ENCODE data around the gene C11orf86.

DNA sequence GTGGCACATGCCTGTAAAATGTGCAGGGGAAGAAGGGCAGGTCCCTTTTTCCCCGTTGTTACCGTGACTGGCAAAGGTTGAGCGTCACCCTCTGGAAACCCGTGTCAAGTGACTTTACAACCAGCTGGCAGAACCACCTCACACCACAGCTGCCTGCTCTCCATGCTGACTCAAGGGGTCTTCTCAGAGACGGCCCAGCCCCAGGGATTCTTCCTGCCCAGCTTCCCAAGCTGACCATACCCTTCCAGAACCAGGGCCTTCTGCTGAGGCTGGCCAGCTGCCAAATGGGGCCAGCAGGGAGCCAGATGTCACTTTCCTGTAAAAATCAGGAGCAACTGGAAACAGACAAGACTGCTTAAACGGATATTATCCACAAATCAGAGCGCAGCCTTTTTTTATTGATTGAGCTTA, 23.2 kb upstream of the C11orf86 start:
- TF ChIP-seq, protein P1, sequence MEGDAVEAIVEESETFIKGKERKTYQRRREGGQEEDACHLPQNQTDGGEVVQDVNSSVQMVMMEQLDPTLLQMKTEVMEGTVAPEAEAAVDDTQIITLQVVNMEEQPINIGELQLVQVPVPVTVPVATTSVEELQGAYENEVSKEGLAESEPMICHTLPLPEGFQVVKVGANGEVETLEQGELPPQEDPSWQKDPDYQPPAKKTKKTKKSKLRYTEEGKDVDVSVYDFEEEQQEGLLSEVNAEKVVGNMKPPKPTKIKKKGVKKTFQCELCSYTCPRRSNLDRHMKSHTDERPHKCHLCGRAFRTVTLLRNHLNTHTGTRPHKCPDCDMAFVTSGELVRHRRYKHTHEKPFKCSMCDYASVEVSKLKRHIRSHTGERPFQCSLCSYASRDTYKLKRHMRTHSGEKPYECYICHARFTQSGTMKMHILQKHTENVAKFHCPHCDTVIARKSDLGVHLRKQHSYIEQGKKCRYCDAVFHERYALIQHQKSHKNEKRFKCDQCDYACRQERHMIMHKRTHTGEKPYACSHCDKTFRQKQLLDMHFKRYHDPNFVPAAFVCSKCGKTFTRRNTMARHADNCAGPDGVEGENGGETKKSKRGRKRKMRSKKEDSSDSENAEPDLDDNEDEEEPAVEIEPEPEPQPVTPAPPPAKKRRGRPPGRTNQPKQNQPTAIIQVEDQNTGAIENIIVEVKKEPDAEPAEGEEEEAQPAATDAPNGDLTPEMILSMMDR (IDR thresholded peaks at IDR 0.05), result no peak
- TF ChIP-seq POLR2A (IDR thresholded peaks at IDR 0.05) (no peak), POLR2AphosphoS5 (IDR thresholded peaks at IDR 0.05; ENCODE audit: insufficient read depth in 1 of 2, low read depth in 1 of 2) (no peak)

Measured in vagina (tissue), 2 donors.